ENCODE measurements around the gene ALDH3B1.

The ALDH3B1 gene

GRCh38 chr11:68042219-68043028, 32.3 kb downstream of the ALDH3B1 start:
- in situ Hi-C loops (cut with MboI; ENCODE audit: low sequenced_read_pairs): no loop called here

GRCh38 chr11:68043029-68043348, 32.9 kb downstream of the ALDH3B1 start:
- in situ Hi-C loops (cut with MboI; ENCODE audit: low sequenced_read_pairs): no loop called here

DNA sequence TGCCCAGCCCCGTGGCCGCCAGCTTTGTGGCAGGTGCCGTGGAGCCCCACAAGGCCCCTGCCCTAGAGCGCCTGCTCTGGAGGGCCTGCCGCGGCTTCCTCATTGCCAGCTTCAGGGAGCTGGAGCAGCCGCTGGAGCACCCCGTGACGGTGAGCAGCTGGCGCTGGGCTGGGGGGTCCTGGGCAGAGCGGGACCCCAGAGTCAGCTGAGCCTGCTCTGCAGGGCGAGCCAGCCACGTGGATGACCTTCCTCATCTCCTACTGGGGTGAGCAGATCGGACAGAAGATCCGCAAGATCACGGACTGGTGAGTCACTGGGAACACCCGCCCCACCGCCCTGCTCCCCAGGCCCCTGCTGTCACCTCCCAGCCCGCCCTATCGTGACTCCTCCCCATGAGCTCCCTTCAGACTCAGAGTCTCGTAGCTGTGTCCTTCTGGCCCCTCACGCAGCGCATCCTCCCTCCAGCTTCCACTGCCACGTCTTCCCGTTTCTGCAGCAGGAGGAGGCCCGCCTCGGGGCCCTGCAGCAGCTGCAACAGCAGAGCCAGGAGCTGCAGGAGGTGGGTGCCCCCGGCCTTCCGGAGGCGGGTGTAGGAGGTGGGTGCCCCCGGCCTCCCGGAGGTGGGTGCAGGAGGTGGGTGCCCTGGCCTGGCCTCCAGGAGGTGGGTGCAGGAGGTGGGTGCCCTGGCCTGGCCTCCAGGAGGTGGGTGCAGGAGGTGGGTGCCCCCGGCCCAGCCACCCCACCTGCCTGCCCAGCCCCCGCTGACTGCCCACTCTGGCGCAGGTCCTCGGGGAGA, 33.4 kb downstream of the ALDH3B1 start:
- in situ Hi-C loops (cut with MboI; ENCODE audit: low sequenced_read_pairs): no loop called here

GRCh38 chr11:68044145-68044813, 34.2 kb downstream of the ALDH3B1 start:
- in situ Hi-C loops (cut with MboI; ENCODE audit: low sequenced_read_pairs): no loop called here

GRCh38 chr11:68044898-68045351, 34.8 kb downstream of the ALDH3B1 start:
- in situ Hi-C loops (cut with MboI; ENCODE audit: low sequenced_read_pairs): no loop called here

DNA sequence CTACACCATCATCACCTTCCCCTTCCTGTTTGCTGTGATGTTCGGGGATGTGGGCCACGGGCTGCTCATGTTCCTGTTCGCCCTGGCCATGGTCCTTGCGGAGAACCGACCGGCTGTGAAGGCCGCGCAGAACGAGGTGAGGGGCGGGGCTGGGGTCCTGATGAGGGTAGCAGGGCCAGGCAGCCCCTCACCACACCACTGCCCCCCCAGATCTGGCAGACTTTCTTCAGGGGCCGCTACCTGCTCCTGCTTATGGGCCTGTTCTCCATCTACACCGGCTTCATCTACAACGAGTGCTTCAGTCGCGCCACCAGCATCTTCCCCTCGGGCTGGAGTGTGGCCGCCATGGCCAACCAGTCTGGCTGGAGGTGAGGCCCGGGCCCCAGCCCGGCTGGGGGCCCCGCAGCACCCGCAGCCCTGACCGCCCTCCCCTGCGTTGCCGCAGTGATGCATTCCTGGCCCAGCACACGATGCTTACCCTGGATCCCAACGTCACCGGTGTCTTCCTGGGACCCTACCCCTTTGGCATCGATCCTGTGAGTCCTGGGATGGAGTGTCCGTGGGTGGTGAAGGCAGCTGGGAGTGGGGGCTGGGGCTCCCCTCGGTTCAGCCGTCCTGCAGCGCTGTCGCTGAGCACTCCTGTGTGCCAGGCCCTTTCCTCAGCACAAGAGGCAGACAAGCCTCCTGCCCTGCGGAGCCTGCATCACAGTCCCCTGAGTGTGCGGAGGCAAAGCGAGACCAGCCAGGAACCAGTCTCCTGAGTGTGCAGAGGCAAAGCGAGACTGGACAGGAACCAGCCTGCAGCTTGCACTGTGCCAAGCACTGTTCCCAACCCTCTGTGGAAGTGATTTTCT, 37.5 kb downstream of the ALDH3B1 start:
- in situ Hi-C loops (cut with MboI; ENCODE audit: low sequenced_read_pairs): no loop called here

DNA sequence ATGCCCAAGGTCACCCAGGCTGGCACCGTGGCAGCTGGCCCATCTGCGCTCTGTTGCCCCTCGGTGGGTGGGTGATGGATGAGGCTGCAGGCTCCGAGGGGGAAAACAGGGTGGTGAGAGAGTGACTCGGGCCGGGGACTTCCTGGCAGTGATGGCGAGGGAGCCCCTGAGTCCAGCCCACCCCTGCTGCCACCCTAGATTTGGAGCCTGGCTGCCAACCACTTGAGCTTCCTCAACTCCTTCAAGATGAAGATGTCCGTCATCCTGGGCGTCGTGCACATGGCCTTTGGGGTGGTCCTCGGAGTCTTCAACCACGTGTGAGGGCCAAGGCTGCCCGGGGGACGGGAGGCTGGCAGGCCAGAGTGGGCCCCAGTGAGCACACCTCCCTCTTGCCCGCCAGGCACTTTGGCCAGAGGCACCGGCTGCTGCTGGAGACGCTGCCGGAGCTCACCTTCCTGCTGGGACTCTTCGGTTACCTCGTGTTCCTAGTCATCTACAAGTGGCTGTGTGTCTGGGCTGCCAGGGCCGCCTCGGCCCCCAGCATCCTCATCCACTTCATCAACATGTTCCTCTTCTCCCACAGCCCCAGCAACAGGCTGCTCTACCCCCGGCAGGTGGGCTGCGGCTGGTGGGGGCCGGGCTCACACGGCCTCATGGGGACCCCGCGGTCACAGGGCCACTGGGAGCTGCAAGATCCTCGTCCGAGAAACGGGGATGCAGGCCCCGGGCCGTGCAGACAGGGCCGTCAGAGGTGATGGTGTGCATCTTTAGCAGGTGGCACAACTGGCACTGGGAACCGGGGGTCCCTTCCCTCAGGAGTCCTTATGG, 38.8 kb downstream of the ALDH3B1 start:
- in situ Hi-C loops (cut with MboI; ENCODE audit: low sequenced_read_pairs): no loop called here

- in situ Hi-C loops (cut with MboI; ENCODE audit: low sequenced_read_pairs): no loop called here
Observed at GRCh38 chr11:68049509-68050370, 39.6 kb downstream of the ALDH3B1 start.

DNA sequence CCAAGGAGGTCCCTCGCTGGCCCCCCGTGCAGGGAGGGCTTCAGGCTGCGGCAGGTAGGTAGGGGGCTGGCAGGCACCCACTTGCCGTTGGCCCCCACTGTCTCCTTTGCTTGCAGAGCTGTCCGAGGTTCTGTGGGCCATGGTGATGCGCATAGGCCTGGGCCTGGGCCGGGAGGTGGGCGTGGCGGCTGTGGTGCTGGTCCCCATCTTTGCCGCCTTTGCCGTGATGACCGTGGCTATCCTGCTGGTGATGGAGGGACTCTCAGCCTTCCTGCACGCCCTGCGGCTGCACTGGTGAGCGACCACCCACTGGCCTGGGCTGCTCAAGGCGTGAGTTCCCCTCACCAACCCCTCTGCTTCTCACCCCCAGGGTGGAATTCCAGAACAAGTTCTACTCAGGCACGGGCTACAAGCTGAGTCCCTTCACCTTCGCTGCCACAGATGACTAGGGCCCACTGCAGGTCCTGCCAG, 40.3 kb downstream of the ALDH3B1 start:
- in situ Hi-C loops (cut with MboI; ENCODE audit: low sequenced_read_pairs): no loop called here

DNA sequence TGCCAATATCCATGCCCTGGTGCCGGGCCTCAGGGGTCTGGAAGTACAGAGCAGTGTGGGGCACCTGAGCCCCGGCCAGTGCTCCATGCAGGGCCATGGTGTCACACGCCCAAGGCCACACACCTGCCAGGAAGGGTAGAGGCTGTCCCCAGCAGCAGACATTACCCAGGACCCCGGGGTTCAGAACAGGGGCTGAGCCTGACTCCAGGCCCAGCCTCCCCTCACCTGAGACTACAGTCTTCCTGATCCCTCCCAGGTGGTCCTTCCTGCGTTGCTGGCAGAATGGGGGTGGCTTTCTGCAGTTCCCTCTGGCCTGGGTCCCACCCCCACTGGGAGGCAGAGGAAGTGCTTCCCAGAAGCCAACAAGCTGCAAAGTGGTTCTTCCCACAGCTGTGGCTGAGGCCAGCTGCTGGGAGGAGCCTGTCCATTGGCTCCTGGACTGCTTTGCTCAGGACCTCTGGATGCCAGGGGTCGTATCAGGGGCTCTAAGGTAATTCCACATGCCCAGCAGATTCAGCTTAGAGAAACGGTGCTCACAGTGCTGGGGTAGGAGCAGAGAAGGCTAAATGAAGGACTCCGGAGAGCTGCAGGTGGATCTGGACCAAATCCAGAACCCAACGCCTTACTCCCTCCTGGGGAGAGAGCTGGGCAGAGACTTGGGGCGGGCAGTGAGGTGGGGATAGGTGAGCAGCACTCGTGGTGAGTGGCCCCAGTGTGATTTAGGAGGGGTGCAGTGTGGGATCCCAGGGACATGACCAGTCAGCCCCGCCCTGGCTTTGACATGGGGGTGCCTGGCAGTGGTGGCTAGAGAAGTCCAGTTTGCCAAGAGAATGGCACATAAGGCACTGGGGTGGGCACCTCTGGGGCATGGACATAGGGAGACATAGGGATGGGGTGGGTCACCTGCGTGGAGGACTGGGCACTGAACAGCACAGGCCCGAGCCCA, 41.3 kb downstream of the ALDH3B1 start:
- in situ Hi-C loops (cut with MboI; ENCODE audit: low sequenced_read_pairs): no loop called here

DNA sequence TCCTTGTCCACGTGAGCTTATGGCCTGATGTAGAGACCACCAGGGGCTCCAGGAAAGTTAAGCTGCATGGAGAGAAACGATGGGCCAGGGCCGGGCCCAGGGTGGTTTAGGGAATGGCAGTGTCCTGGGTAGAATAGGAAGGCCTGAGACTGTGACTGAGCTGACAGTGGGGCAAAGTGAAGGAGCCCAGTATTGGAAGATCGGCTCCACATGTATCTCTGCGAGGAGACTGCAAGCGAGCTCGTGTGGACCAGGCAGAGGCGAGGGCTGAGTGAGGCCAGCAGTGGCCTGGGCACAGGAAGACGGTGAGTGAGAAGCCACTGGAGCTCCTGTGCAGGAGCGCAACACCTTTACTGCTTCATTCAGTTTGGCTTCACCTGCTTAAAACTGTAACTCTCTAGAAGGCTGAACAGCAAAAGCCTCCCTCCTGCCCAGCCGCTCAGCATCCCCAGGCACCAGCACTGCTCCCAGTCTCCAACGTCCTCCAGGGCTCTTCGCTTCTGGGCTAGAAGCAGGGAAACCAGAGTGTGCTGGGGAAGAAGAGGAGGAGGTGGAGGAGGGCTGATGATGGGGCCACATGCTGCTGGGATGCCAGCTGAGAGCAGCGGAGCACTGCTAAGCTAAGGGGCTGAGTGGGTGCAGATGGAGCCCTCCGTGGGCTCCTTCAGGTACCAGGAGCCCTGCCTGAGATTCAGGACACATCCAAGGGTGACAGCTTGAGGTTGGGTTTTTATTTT, 42.2 kb downstream of the ALDH3B1 start:
- in situ Hi-C loops (cut with MboI; ENCODE audit: low sequenced_read_pairs): no loop called here

DNA sequence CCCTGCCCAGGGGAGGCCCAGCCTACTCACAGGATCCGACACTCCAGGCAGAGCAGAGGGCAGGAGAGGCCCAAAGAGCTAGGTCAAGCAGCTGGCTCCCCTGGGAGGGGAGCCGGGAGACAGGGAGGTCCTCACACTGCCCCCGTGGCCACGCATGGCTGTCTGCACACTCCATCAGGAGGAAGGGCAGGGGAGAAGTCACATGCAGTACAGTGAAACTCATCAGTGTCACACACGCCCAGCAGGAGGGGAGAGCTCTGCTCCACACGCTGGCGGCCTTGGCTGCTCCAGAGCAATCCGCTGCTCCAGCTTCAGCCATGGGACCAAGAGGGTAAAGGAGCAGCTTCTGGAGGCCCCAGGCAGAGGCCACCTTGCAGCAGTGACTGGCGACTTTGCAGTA, 43.0 kb downstream of the ALDH3B1 start:
- in situ Hi-C loops (cut with MboI; ENCODE audit: low sequenced_read_pairs): no loop called here

DNA sequence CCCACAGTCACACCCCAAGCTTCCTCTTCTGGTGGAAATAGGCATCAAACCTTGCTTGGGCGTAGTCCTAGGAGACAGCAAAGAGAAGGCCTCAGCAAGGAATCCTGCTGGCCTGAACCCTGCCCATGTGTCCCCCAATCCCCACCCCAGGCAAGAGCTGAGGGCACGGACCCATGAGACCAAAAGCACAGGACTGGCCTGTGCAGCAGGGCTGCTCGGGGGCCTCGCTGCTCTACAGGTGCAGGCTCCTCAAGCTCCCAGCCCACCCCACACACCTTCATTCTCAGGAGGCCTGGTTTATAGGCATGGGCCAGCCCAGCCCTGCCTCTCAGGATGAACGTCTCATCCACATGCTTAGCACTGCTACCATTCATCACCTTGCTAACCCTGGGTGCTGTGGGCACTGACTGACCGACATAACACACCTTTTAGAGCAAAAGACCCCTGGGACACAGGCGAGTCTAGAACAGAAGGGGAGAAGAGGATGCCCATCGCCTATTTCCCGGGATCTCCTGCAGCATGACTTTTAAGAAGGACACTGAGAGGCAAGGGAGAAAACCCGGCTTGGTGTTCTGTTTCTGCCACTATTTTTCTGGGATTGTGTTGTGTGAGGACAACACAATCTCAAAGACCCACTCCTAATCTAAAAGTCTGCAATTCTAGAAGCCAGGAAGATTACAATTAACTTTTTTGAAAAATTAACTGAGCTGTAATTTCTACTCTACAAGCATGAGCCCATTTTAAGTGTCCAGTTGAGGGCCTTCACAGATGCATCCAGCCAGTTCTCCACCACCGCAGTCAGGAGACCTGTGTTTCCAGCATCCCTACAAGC, 44.1 kb downstream of the ALDH3B1 start:
- in situ Hi-C loops (cut with MboI; ENCODE audit: low sequenced_read_pairs): no loop called here

DNA sequence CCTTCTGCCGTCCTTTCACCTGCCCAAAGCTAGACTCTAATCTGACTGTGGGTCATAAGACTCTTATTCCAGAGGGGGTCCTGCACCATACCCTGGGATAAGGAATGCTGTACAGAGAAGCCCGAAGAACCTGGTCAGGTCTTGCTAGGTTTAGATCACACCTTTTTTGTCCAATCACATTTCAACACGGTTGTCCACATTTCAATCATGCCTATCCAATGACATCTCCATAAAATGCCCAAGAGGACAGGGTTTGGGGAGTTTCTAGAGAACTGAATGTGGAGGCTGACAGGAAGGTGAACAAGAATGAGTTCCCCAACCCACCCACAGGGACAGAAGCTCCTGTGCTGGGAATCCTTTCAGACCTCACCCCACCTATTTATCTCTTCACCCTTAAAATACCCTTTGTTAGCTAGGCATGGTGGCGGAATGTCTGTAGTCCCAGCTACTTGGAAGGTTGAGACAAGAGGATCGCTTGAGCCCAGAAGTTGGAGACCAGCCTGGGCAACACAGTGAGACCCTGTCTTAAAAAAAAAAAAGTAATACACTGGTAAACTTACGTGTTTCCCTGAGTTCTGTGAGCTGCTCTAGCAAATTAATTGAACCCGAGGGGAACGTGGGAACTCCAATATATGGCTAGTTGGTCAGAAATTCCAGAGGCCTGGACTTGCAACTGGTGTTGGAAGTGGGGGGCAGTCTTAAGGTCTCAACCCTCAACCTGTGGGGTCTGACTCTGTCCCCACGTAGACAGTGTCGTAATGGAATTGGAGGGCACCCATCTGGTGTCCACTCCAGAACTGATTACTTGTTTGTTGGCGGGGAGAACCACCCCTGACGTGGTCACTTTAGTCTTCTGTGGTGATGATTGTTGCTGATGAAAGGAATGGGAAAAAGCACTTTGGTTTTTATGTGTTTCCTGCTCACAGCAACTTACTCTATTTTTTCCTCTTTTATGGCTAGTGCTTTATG, 46.5 kb downstream of the ALDH3B1 start:
- in situ Hi-C loops (cut with MboI; ENCODE audit: low sequenced_read_pairs): no loop called here

DNA sequence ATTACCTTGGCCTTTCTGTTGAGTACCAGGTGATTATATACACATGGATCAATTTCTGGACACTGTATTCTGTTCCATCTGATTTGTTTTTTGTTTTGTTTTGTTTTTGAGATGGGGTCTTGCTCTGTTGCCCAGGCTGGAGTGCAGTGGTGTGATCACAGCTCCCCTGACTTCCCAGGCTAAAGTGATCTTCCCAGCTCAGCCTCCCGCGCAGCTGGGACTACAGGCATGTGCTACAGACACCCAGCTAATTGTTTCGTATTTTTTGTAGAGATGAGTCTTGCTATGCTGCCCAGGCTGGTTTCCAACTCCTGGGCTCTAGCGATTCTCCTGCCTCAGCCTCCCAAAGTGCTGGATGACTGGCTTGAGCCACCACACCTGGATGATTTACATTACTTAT, 47.7 kb downstream of the ALDH3B1 start:
- in situ Hi-C loops (cut with MboI; ENCODE audit: low sequenced_read_pairs): no loop called here

Measured in HL-60/S4 (cell line).